HG02571 (cell line): ENCODE data around the gene CST3.
A peak's percentile ranks its signal among the peaks of the same experiment; 100 is the strongest.
"Not testable (repeated sequence)": the region's sequence is repeated elsewhere in the genome, so short reads cannot be mapped to it uniquely, and the experiment has no call there.

Experiments
- ATAC-seq: cut with Tn5 transposase; IDR thresholded peaks from one replicate; pipeline ENCODE4 v1.9.1; 2021; ENCODE audit warnings: mild to moderate bottlenecking, moderate library complexity; ENCODE audit not compliant: unreplicated experiment

Gene CST3

GRCh38 chr20:23629542-23630391, 8.0 kb downstream of the CST3 start:
- ATAC-seq = no peak

GRCh38 chr20:23629017-23629541, 8.7 kb downstream of the CST3 start:
- no peak for ATAC-seq

GRCh38 chr20:23628402-23629016, 9.2 kb downstream of the CST3 start:
- no peak for ATAC-seq

GRCh38 chr20:23627501-23627900, 10.3 kb downstream of the CST3 start:
- no peak for ATAC-seq

GRCh38 chr20:23626040-23626620, 11.6 kb downstream of the CST3 start:
- no peak for ATAC-seq

- ATAC-seq = no peak
These were observed 12.4 kb downstream of the CST3 start for GRCh38 chr20:23625236-23625964.

- ATAC-seq = no peak
These were observed 13.4 kb downstream of the CST3 start for GRCh38 chr20:23624324-23624691.

GRCh38 chr20:23623666-23624323, 14.0 kb downstream of the CST3 start:
- no peak for ATAC-seq

GRCh38 chr20:23622839-23623343, 14.9 kb downstream of the CST3 start:
- no peak for ATAC-seq

GRCh38 chr20:23622401-23622800, 15.4 kb downstream of the CST3 start:
- ATAC-seq = not testable (repeated sequence)

GRCh38 chr20:23620670-23621386, 16.9 kb downstream of the CST3 start:
- not testable (repeated sequence) for ATAC-seq

- no peak for ATAC-seq
These were observed 23.6 kb downstream of the CST3 start for GRCh38 chr20:23614163-23614562.

GRCh38 chr20:23613676-23614075, 24.1 kb downstream of the CST3 start:
- ATAC-seq = no peak

- no peak for ATAC-seq
These were observed 25.4 kb downstream of the CST3 start for GRCh38 chr20:23612396-23612795.

- ATAC-seq = no peak
These were observed 28.2 kb downstream of the CST3 start for GRCh38 chr20:23609486-23610109.

GRCh38 chr20:23608251-23608846, 29.4 kb downstream of the CST3 start:
- no peak for ATAC-seq

GRCh38 chr20:23607497-23608245, 30.1 kb downstream of the CST3 start:
- ATAC-seq = no peak

- ATAC-seq = peak; percentile 84
These were observed 31.1 kb downstream of the CST3 start for GRCh38 chr20:23606652-23607049.
